GM18511 (cell line): ENCODE data around the gene SAMD8.
"Not testable (repeated sequence)": the region's sequence is repeated elsewhere in the genome, so short reads cannot be mapped to it uniquely, and the experiment has no call there.

ENCODE experiments used
- ATAC-seq: cut with Tn5 transposase; IDR thresholded peaks from one replicate; pipeline ENCODE4 v1.9.1; 2021; ENCODE audit warnings: mild to moderate bottlenecking, moderate library complexity; ENCODE audit not compliant: unreplicated experiment

Gene SAMD8

GRCh38 chr10:75106891-75107290 lies 4.6 kb upstream of the SAMD8 start:
- ATAC-seq: not testable (repeated sequence)

- no peak for ATAC-seq
Observed at GRCh38 chr10:75107756-75108683, 3.4 kb upstream of the SAMD8 start.

- no peak for ATAC-seq
Observed at GRCh38 chr10:75108684-75109458, 2.6 kb upstream of the SAMD8 start.

DNA sequence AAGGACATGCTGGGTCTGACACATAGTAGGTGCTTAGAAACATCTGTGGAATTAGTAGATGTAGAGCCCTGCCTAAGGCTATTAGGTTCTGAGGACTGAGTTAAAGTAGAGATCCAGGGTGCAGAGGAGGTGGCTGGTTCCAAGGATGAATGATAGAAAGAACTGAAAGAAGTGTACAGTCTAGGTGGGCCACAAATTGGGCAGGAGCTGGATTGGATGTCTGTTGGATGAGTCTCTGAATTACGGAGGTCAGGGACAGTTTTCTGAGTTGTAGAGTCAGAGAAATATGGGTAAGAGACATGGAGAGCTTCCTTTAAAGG lies 2.0 kb upstream of the SAMD8 start:
- ATAC-seq: no peak

DNA sequence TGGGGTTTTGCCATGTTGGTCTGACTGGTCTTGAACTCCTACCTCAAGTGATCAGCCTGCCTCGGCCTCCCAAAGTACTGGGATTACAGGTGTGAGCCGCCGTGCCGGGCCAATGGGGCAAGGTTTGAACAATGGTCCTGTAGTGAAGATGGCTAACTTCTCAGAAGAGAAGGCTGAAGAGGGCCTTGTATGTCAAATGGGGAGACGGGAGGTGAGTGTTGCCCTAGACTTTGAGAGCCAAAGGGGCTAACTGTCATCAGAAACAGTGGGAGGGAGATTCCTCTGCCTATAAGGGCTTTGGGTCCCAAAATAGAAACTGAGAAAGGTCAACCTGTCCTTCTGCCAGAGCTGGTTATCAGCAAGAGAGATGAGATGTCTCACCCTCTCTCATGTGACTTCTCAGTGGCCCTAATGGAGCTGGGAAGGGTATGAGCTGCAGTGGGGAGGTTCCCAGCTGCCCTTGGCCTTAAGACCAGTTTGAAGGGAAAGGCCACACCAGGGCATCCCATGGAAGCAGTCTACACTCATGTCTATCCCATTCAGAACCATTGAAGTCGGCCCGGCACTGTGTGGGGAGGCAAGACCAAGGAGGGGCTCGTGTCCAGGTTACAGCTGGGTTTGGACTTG lies 1.3 kb upstream of the SAMD8 start:
- ATAC-seq: no peak

DNA sequence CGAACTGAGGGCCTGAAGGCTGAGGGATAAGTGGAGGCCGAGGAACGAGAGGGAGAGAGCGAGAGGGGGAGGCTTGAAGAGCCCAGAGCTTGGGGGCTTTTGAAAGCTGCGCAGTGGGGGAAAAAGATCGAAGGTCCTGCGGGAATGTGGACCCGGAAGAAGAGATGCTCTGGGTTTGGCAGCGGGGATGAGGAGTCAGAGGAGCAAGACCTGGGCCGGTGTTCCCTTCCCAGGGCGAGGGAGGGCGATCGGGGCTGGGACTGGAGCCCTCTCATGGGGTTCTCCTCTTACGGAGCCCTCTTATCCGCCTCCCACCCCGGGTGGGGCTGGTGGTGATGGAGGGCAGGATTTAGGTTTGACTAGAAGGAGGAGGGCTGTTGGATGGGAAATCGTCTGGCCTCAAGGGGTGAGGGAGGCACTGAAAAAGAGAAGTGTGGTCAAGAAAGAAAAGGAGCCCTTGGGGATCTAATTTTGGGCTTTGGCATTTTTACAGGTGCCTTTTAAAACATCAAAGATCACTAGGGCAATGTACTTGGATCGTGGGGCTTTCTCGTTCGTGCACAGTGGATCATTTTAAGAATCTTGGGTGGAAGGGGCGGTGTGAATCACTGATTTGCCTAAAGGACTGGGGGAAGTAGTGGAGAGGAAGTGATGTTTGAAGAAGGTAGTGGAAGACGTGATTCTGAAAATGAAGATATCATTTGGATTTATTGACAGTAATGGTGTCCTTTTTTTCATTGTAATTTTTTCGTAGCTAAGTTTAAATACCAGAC lies 637 bp downstream of the SAMD8 start:
- ATAC-seq: peak; percentile 40

DNA sequence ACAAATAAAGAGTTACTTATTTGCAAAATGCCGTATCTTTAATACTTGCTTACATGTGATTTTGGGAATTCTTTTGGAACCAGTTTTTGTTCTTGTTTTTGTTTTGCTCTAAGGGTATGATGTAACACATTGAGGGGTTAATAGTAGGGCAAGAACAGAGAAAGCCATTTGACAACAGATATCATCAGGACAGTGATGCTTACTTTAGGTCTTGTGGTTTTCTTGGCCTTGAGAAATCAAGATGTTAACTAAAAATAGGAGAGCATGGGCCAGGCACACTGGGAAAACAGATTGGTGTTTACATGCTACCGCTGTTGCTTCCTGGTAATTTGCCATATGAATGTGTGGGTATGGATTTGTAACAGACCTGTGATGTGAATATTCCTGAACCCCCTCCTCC lies 3.7 kb downstream of the SAMD8 start:
- ATAC-seq: no peak

DNA sequence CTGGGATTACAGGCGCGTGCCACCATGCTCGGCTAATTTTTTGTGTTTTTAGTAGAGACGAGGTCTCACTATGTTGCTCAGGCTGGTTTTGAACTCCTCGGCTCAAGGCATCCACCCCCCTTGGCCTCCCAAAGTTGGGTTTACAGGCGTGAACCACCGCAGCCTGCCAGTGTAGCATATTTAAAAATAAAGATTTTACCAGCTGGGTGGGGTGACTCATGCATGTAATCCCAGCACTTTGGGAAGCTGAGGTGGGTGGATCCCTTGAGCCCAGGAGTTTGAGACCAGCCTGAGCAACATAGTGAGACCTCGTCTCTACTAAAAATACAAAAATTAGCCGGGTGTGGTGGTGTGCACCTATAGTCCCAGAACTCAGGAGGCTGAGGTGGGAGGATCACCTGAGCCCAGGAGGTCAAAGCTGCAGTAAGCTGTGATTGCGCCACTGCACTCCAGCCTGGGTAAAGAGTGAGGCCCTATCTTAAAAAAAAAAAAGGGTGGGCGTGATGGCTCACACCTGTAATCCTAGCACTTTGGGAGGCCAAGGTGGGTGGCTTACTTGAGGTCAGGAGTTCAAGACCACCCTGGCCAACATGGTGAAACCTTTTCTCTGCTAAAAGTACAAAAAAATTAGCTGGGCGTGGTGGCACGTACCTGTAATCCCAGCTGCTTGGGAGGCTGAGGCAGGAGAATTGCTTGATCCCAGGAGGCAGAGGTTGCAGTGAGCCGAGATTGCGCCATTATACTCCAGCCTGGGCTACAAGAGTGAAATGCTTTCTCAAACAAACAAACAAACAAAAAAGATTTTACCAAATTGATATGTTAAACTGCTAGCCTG lies 5.7 kb downstream of the SAMD8 start:
- not testable (repeated sequence) for ATAC-seq

GRCh38 chr10:75117995-75118394 lies 6.5 kb downstream of the SAMD8 start:
- no peak for ATAC-seq

DNA sequence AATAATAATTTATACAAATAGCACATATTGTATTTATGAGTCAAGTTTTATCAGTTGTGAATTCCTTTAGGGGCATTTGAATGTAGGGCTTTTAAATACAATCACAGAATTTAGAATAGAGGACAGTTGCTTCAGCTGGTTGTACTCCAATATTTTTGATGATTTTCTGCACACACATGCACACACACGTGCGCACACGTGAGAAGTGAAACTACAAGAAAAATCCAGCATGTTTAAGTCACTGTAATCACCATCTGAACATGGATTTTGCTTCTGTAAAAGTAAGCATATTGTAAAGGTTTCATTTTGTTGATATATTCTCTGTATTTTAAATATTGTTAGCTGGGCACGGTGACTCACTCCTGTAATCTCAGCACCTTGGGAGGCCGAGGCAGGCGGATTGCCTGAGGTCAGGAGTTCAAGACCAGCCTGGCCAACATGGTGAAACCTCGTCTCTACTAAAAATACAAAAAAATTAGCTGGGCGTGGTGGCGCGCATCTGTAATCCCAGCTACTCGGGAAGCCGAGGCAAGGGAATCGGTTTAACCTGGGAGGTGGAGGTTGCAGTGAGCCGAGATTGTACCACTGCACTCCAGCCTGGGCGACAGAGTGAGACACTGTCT lies 8.1 kb downstream of the SAMD8 start:
- not testable (repeated sequence) for ATAC-seq

DNA sequence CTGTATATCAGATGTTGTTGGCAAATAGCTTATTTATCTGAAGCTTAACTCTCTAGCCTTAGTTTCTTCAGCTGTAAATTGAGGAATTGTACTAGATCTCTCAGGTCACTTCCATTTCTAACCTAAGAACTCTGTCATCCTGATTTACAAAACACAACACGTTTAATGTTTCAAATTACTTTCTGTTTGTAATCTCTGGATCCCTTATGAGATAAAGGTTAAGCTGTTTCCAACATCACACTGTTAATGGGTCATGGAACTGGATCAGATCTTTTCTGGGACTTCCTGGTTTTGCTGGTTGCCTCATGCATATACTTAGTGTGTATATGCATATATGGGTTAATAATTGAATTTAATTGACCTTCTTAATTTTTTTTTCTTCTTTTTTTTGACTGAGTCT lies 9.9 kb downstream of the SAMD8 start:
- no peak for ATAC-seq

DNA sequence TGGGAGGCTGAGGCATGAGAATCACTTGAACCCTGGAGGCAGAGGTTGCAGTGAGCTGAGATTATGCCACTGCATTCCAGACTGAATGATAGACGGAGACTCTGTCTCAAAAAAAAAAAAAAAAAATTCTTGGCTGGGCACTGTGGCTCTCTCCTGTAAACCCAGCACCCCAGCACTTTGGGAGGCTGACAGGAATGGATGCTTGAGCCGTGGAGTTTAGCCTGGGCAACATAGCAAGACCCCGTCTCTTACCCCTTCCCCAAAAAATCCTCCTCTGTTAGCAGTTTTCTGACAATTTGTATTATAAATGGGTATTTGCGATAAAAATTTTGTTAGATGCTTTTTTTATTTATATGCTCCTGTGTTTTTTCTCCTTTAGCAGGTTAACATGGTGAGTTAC lies 11.0 kb downstream of the SAMD8 start:
- ATAC-seq: no peak

GRCh38 chr10:75123088-75123682 lies 11.7 kb downstream of the SAMD8 start:
- no peak for ATAC-seq

DNA sequence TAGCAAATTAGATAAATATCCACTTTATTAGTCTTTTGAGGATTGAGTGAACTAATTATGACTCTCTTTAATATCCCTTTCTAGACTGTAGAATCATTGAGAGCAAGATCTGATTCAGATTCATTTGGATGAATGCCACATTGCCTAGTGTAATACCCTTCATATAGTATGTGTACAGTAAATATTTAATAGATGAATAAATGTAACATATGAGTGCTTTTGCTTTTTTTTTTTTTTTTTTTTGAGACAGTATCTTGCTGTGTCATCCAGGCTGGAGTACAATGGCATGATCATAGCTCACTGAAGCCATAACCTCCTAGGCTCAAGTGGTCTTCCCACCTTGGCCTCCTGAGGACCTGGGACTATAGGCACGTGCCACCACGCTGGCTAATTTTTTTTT lies 14.8 kb downstream of the SAMD8 start:
- ATAC-seq: no peak

DNA sequence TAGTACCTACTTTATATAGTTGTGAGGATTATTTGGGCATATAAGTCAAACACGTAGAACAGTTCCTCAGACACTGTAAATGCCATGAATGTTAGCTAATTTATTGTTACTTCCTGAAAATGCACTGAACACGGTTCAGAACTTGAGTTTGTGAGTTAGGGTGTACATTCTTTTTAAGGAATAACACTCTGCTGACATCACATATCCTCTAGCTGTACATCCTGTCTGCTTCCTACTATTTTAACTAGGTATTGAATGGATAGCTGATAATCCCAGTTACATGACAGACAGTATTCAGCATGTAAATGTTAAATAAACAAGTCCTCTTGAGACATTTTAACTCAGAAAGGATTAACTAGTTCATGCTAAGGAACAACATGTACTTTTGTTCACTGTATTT lies 16.0 kb downstream of the SAMD8 start:
- ATAC-seq: no peak

GRCh38 chr10:75128985-75129384 lies 17.5 kb downstream of the SAMD8 start:
- not testable (repeated sequence) for ATAC-seq

DNA sequence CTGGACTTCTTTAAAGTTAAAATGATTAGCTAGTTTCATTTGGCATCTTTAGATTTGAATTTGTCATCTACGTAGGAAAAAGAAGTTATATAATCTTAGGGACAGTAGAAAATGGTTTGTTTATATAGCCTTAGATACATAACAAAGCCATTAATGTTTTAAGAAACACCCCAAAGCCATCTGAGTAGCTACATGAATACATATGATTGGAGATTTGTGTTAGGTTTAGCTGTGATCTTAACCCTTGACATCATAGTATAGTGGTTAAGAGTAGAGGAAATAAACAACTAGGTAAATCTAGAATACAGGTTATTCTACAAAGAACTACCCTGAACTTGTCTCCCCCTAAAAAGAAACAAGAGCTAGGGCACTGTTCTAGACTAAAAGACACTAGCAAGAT lies 18.1 kb downstream of the SAMD8 start:
- no peak for ATAC-seq

DNA sequence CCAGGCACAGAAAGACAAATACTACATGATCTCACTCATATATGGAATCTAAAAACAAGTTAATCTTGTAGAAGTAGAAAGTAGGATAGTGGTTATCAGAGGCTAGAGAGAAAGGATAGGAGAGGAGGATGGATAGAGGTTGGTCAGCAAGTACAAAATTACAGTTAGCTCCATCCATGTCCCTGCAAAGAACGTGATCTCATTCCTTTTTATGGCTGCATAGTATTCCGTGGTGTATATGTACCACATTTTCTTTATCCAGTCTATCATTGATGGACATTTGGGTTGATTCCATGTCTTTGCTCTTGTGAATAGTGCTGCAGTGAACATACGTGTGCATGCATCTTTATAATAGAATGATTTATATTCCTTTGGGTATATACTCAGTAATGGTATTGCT lies 22.2 kb downstream of the SAMD8 start:
- not testable (repeated sequence) for ATAC-seq

DNA sequence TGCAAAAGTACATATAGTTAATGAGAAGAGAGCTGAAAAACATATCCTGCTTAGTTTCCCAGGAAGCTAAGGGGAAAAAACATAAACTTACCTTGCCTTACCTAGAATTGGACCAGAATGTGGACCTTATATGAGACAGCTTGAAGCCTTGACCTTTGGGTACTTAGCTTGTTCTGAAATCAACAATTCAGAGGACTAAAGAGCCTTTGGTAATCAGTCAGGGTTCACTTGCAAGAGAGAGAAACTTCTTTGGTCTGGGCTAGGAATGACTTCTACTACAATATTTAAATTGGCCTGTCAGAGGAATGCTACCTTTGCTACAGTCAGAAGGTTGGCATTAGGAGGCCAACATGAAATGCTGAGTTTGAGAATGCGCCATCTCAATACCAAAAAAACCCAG lies 24.9 kb downstream of the SAMD8 start:
- no peak for ATAC-seq
